IMR-90 (cell line): ENCODE results near the gene PDCD1LG2. TPM values are rescaled to one million over a fixed set of nuclear protein-coding genes. Genes with fewer than 3 reads are reported as not detected.

Source experiments
- ATAC-seq: fragments of 200-7000 bp; cut with Tn5 transposase; 2 replicates; pipeline ENCODE4 v1.9.1; 2020; ENCODE audit warnings: low read depth, mild to moderate bottlenecking, moderate library complexity
- BruUV-seq: library from RNA; stranded (reverse); fragments of 400-500 nt; replicated peaks from 2 replicates; lab custom pipeline; 2021; lab: Mats Ljungman, UMichigan
- CTCF ChIA-PET: fragments of 300-600 bp; formaldehyde crosslinking; extraction: SDS; loops from one replicate; lab custom pipeline; 2021; ENCODE audit warnings: antibody characterized with exemption; lab: Yijun Ruan, JAX
- POLR2A ChIA-PET: fragments of 300-600 bp; sonication (Branson Sonifier 250); formaldehyde crosslinking; loops from one replicate; lab custom pipeline; 2022; ENCODE audit warnings: antibody characterized with exemption; ENCODE audit not compliant: unreplicated experiment; lab: Charles Lee
- DNase-seq: peaks from one replicate; pipeline ENCODE4 v3.0.0; 2013
- H2AFZ ChIP-seq: replicated peaks from 2 replicates; pipeline ENCODE3; 2013; ENCODE audit warnings: low read length, mild to moderate bottlenecking; ENCODE audit not compliant: poor library complexity
- H2AK5ac ChIP-seq: 2 replicates; pipeline ENCODE4 v1.6.1; 2013; ENCODE audit warnings: low read depth, low read length, inconsistent platforms
- H2AK9ac ChIP-seq: replicated peaks from 2 replicates; pipeline ENCODE3; 2013; ENCODE audit warnings: mild to moderate bottlenecking, low read depth, low read length, moderate library complexity; ENCODE audit not compliant: poor library complexity
- H2BK120ac ChIP-seq: 2 replicates; pipeline ENCODE4 v1.6.1; 2013; ENCODE audit warnings: low read depth, low read length, inconsistent platforms
- H2BK15ac ChIP-seq: 3 replicates; pipeline ENCODE4 v1.6.1; 2013; ENCODE audit warnings: low read depth, low read length, inconsistent platforms
- H2BK20ac ChIP-seq: 2 replicates; pipeline ENCODE4 v1.6.1; 2013; ENCODE audit warnings: low read depth, mild to moderate bottlenecking, inconsistent platforms, low read length, moderate library complexity
- H2BK5ac ChIP-seq: 2 replicates; pipeline ENCODE4 v1.6.1; 2013; ENCODE audit warnings: mild to moderate bottlenecking, low read depth, low read length, inconsistent platforms; ENCODE audit not compliant: poor library complexity, severe bottlenecking
- H3K14ac ChIP-seq: replicated peaks from 2 replicates; pipeline ENCODE4 v1.6.1; 2013; ENCODE audit warnings: low read depth, low read length, inconsistent platforms
- H3K18ac ChIP-seq: 2 replicates; pipeline ENCODE4 v1.6.1; 2013; ENCODE audit warnings: low read depth, low read length, control low read depth
- H3K23ac ChIP-seq: 2 replicates; pipeline ENCODE4 v1.6.1; 2013; ENCODE audit warnings: low read depth, low read length, inconsistent platforms
- H3K27ac ChIP-seq: 2 replicates; pipeline ENCODE4 v1.5.1; 2013; ENCODE audit warnings: mild to moderate bottlenecking, control low read depth, low read length; ENCODE audit not compliant: insufficient read depth
- H3K27me3 ChIP-seq: 2 replicates; pipeline ENCODE4 v1.6.1; 2013; ENCODE audit warnings: low read length; ENCODE audit not compliant: control insufficient read depth, insufficient read depth
- H3K36me3 ChIP-seq: 2 replicates; pipeline ENCODE4 v1.6.1; 2013; ENCODE audit warnings: low read length, mixed read lengths; ENCODE audit not compliant: control insufficient read depth, insufficient read depth
- H3K4ac ChIP-seq: 2 replicates; pipeline ENCODE4 v1.6.1; 2013; ENCODE audit warnings: low read depth, low read length, inconsistent platforms
- H3K4me1 ChIP-seq: 2 replicates; pipeline ENCODE4 v1.6.1; 2013; ENCODE audit warnings: low read length, mixed read lengths; ENCODE audit not compliant: control insufficient read depth, insufficient read depth
- H3K4me2 ChIP-seq: 2 replicates; pipeline ENCODE4 v1.6.1; 2013; ENCODE audit warnings: low read depth, mild to moderate bottlenecking, control low read depth, low read length, moderate library complexity
- H3K4me3 ChIP-seq: 2 replicates; pipeline ENCODE4 v1.5.1; 2013; ENCODE audit warnings: low read depth, mild to moderate bottlenecking, control low read depth, low read length, moderate library complexity; ENCODE audit not compliant: insufficient read depth
- H3K56ac ChIP-seq: 2 replicates; pipeline ENCODE4 v1.6.1; 2013; ENCODE audit warnings: low read length, inconsistent platforms; ENCODE audit not compliant: insufficient read depth; ENCODE audit errors: extremely low read depth
- H3K79me1 ChIP-seq, 2 experiments: 2 replicates each; pipeline ENCODE4 v1.6.1; 2013; ENCODE audit warnings: low read length in 2 of 2, inconsistent platforms in 1 of 2, low read depth in 1 of 2
- H3K9ac ChIP-seq: 2 replicates; pipeline ENCODE4 v1.6.1; 2013; ENCODE audit warnings: low read depth, low read length, control low read depth
- H3K9me1 ChIP-seq: 2 replicates; pipeline ENCODE4 v1.6.1; 2013; ENCODE audit warnings: low read length, inconsistent platforms; ENCODE audit not compliant: insufficient read depth
- H3K9me3 ChIP-seq: 2 replicates; pipeline ENCODE4 v1.6.1; 2013; ENCODE audit warnings: low read length; ENCODE audit not compliant: control insufficient read depth, insufficient read depth
- H4K20me1 ChIP-seq: 2 replicates; pipeline ENCODE4 v1.6.1; 2013; ENCODE audit warnings: low read length, inconsistent platforms; ENCODE audit not compliant: insufficient read depth
- H4K5ac ChIP-seq: 2 replicates; pipeline ENCODE4 v1.6.1; 2013; ENCODE audit warnings: mild to moderate bottlenecking, low read depth, low read length, control low read depth
- H4K8ac ChIP-seq, 2 experiments: 2 replicates each; pipeline ENCODE4 v1.6.1; 2013; ENCODE audit warnings: low read depth in 2 of 2, low read length in 2 of 2, control low read depth in 1 of 2, inconsistent platforms in 1 of 2
- H4K91ac ChIP-seq: 2 replicates; pipeline ENCODE4 v1.6.1; 2013; ENCODE audit warnings: low read depth, low read length, inconsistent platforms; ENCODE audit not compliant: insufficient read depth
- CEBPB ChIP-seq: IDR thresholded peaks from 2 replicates; pipeline ENCODE4 v1.6.1; 2012; ENCODE audit warnings: low read depth, low read length, improper control_type of control experiment
- POLR2A ChIP-seq: IDR thresholded peaks from 2 replicates; pipeline ENCODE4 v1.6.1; 2012; ENCODE audit warnings: mild to moderate bottlenecking, low read depth, low read length
- RCOR1 ChIP-seq: IDR thresholded peaks from 2 replicates; pipeline ENCODE4 v1.6.1; 2012; ENCODE audit warnings: mild to moderate bottlenecking, low read length, improper control_type of control experiment; ENCODE audit not compliant: insufficient replicate concordance
- SMC3 ChIP-seq: fragments of 150-350 bp; IDR thresholded peaks from 2 replicates; pipeline ENCODE4 v1.6.1; 2016; ENCODE audit warnings: low read depth, mild to moderate bottlenecking, antibody characterized with exemption, low read length, moderate library complexity
- WGBS, 2 experiments: methylation state at CpG; one replicate each; pipeline versions ENCODE4 v1.1.5 to v1.1.7; 2013; ENCODE audit warnings: missing lambda C conversion rate in 2 of 2; ENCODE audit not compliant: insufficient read length in 1 of 2; ENCODE audit errors: extremely low coverage in 2 of 2; 5-methylcytosine and 5-hydroxymethylcytosine counted together
- dilution Hi-C: fragments of 300-500 bp; cut with HindIII; formaldehyde crosslinking; loops from one replicate; pipeline ENCODE4 v1.14.3; 2018; ENCODE audit warnings: low sequenced_read_pairs; ENCODE audit not compliant: unreplicated experiment
- in situ Hi-C: fragments of 300-500 bp; cut with MboI; formaldehyde crosslinking; loops from 3 replicates; pipeline ENCODE4 v1.14.3; 2019; ENCODE audit warnings: low sequenced_read_pairs, inconsistent platforms, mixed read lengths
- intact Hi-C: fragments of 100-400 bp; cut with micrococcal nuclease; formaldehyde crosslinking; loops from 2 replicates; pipeline ENCODE4 v1.10.0; 2022
- polyA plus RNA-seq, 3 experiments: library from polyadenylated mRNA; depleted of rRNA; stranded (reverse); fragments of >200 nt; gene quantifications; 2 replicates each; pipeline ENCODE4 v1.2.3, GENCODE V29; 2012; ENCODE audit warnings: low replicate concordance in 1 of 3
- total RNA-seq: library from RNA; depleted of rRNA; stranded (reverse); fragments of >200 nt; gene quantifications from 2 replicates; pipeline ENCODE4 v1.2.3, GENCODE V29; 2012
- TF ChIP-seq, protein P1 (sequence below): fragments of 150-350 bp; IDR thresholded peaks from 2 replicates; pipeline ENCODE4 v1.6.1; 2017; ENCODE audit warnings: mild to moderate bottlenecking, antibody characterized with exemption, low read length, low read depth
- TF ChIP-seq, protein P2 (sequence below): fragments of 150-350 bp; IDR thresholded peaks from 2 replicates; pipeline ENCODE4 v1.6.1; 2016; ENCODE audit warnings: low read depth, mild to moderate bottlenecking, low read length, moderate library complexity, borderline replicate concordance

Gene PDCD1LG2
- total and polyA plus RNA-seq, 2 of the 4 experiments (the other 2 are of a cell fraction): 17.5 to 33.3 TPM

DNA sequence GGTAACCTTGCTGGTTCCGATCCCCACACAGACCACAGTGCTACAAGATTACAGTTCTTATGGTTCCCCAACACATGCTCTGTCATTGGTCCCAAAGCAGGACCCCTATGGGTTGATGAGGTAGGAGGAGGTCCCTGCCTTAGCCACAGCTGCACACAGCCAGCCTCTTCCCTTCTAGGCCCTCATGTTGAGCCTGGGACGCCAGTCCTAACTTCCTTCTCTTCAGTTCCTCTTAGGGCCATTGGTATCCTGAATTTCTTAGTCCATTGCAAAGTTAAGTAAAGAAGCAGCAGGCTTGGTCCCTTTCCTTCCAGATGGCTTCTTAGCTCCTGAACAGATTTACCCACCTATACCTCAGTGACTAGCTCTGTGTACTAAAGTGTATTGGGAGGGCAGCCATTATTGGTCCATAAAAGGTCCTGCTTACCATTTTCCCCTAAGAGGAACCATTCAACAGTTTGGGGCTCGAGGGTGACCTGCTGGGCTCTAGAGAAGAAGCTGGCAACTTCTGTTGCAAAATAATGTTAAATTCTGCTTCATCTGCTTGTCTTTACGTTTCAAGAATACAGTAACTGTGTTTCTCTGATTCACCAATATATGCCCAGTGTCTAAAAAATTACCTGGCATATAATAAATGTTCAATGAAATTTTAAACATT lies 50.2 kb downstream of the PDCD1LG2 start:
- no peak overlapping the region for H4K91ac ChIP-seq
- H2BK5ac ChIP-seq: no peak overlapping the region
- in situ Hi-C loops (loop anchor here (10.0 kb wide), 1 partner anchor 56 kb away; no protein-coding TSS in a partner anchor), intact Hi-C loops (no loop called here), dilution Hi-C loops (no loop called here)
- no peak overlapping the region for H2AFZ ChIP-seq
- peaks cover 2% of the 10 kb centered on the region; the same call in 1 of the 2 replicates for H3K9me1 ChIP-seq
- no CpG with 5 or more reads among the region's 4 CpGs for WGBS, 2 experiments
- H3K14ac ChIP-seq: no peak overlapping the region
- no peak overlapping the region for H2BK20ac ChIP-seq
- no peaks in the 10 kb centered on the region for H3K9me3 ChIP-seq
- H4K5ac ChIP-seq: no peak overlapping the region
- H3K4me3 ChIP-seq: no peak overlapping the region
- no peaks in the 10 kb centered on the region for H3K27me3 ChIP-seq
- no peak overlapping the region for H3K23ac ChIP-seq
- no peak overlapping the region for H2BK120ac ChIP-seq
- no peak overlapping the region for H3K9ac ChIP-seq
- CTCF ChIA-PET: no interaction called here
- no peak overlapping the region for H3K27ac ChIP-seq
- H3K4ac ChIP-seq: no peak overlapping the region
- POLR2A ChIA-PET: no interaction called here
- H2AK5ac ChIP-seq: no peak overlapping the region
- H2AK9ac ChIP-seq: no peak overlapping the region
- no peak for DNase-seq
- H3K36me3 ChIP-seq: peaks cover 15% of the 10 kb centered on the region
- H3K4me1 ChIP-seq: peaks cover 3% of the 10 kb centered on the region; the same call in 1 of the 2 replicates
- peaks cover 10 to 21% of the 10 kb centered on the region in 2 experiments for H3K79me1 ChIP-seq
- ATAC-seq: no peak
- no TSS peak for BruUV-seq
- H3K56ac ChIP-seq: no peak overlapping the region
- H4K20me1 ChIP-seq: no peaks in the 10 kb centered on the region
- no peak overlapping the region for H2BK15ac ChIP-seq
- no peak overlapping the region for H4K8ac ChIP-seq
- H3K4me2 ChIP-seq: no peak overlapping the region
- no peak overlapping the region for H3K18ac ChIP-seq
- TF ChIP-seq, protein P1, sequence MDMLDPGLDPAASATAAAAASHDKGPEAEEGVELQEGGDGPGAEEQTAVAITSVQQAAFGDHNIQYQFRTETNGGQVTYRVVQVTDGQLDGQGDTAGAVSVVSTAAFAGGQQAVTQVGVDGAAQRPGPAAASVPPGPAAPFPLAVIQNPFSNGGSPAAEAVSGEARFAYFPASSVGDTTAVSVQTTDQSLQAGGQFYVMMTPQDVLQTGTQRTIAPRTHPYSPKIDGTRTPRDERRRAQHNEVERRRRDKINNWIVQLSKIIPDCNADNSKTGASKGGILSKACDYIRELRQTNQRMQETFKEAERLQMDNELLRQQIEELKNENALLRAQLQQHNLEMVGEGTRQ: no peak
- TF ChIP-seq RCOR1 (no peak), CEBPB (no peak), SMC3 (no peak), POLR2A (no peak)
- TF ChIP-seq, protein P2, sequence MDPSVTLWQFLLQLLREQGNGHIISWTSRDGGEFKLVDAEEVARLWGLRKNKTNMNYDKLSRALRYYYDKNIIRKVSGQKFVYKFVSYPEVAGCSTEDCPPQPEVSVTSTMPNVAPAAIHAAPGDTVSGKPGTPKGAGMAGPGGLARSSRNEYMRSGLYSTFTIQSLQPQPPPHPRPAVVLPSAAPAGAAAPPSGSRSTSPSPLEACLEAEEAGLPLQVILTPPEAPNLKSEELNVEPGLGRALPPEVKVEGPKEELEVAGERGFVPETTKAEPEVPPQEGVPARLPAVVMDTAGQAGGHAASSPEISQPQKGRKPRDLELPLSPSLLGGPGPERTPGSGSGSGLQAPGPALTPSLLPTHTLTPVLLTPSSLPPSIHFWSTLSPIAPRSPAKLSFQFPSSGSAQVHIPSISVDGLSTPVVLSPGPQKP: no peak
